ENCODE data around the gene PAWR.

DNA sequence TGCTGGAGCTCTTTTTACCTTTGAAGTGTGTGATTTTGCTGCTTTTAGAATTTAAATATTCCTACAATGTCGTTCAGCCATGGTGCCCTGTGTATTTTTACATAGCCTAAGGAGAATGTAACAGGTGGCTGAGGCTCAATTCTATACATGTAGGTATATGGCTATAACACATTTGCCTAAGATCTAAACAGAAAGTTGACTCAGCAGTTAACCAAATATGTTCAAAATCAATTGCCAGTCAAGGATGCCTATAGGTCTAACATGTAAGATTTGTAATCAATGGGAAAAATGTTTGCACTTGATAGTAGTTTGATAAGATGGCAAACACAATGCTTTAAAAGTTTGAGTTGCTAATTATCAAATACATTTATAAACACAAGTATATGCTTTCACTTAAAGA lies 8.2 kb downstream of the PAWR start:
- TF ChIP-seq POLR2AphosphoS5 (IDR thresholded peaks at IDR 0.05; ENCODE audit: borderline replicate concordance, low read depth, low read length) (no peak), EZH2 (IDR thresholded peaks at IDR 0.05) (no peak)
